Ammon's horn (tissue), 1 donor: ENCODE results near the gene EIF3M.
"Not testable (repeated sequence)": the region's sequence is repeated elsewhere in the genome, so short reads cannot be mapped to it uniquely, and the experiment has no call there.

Experiments
- DNase-seq: peaks from one replicate; pipeline ENCODE4 v3.0.0-alpha.2; 2016; ENCODE audit warnings: low spot score

Gene EIF3M

DNA sequence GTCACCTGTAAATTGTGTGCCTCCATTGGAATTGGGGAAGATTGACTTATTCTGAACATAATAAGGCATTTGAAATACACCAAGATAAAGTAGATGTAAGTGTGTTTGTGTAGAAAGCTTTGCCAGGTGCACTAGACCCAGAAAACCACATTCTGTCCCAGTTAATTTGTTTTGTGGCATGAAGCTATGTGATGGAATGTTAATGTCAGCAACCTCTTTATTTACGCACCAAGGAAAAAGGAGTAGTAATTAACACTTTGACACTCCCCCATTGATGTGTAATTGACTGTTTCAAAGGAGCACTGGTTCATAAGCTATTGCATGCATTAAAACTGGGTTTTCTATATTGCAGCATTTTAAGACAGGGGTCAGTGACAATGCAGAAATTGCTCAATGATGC lies 14.3 kb downstream of the EIF3M start:
- DNase-seq: no peak

DNA sequence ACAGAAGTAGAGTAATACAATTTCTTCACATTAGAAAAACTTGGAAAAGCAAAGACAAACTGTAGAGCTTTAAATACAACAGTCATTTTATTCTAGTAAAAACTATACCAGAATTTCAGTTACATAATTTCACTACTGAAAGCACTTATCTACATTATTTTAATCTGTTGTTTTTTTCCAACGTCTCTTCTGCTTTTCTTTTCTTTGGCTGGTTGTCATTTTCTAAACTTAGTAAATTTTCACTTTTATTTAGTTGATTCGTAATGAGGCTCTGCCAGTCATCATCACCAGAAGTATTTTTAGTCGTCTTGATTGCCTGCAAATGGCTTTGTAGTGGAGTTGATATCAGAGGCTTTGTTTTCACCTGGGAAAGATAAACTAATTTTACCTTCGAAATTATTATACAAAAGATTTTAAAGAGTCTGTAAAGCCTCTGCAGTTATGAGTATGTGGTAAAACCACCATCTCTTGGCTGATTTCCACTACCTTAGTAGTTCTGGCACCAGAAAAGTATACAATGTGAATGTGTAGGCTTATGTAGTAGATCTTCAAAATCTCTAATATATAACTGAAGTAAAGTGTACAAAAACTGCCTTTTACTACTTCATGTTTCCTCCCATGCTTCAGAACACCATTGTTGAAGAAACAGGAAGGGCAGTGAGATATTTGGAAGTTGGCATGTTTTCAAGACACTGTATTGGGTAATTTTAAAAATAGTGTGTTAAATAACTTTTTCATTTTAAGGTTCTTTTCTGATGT lies 19.2 kb downstream of the EIF3M start:
- no peak for DNase-seq

DNA sequence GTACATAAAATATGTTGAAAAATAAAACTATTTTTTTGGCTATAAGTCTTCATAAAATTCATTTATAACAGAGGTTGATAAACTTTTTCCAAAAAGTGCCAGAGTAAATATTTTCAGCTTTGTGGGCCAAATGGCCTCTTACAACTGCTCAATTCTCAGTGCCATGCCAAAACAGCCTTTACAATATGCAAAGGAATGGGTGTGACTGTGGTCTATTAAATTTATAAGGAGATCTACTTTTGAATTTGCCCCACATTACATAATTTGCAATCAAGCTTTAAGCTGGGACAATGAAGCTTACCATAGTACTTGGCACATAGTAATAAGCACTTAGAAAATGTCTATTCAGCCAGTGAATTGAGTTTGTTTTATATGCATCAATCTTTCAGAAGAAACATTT lies 22.6 kb downstream of the EIF3M start:
- no peak for DNase-seq

DNA sequence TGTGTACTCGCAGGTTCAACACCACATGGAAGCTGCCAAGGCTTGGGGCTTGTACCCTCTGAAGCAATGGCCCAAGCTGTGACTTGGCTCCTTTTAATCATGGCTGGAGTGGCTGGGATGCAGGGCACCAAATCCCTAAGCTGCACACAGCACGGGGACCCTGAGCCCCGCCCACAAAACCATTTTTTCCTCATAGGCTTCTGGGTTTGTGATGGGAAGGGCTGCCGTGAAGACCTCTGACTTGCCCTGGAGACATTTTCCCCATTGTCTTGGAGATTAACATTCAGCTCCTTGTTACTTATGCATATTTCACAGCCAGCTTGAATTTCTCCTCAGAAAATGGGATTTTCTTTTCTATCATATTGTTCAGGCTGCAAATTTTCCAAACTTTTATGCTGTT lies 25.2 kb downstream of the EIF3M start:
- DNase-seq: not testable (repeated sequence)

DNA sequence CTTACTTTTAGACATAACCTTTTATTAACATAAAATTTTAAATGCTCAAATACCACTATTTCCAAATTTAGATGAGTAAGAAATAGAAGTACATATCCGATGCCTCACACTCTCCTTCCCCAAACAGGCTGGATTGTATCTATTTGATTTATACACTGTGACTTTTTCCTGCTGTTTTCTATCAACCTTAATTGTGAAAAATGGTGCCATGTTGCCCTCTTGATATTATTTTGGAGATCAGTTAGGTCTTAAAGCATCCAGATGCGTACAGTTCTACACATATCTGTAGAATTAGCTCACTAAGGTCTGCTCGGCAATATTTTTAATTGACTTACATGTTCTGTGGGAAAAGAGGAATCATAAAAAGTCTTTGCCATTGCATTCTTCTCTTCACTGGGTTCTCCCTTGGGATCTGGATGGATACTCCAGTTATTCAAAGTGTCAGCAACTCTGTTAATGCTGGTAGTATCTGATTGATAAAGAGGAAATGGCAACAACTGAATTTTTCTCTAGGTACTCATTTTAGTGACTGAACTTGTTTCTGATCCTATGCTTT lies 27.2 kb downstream of the EIF3M start:
- DNase-seq: no peak

DNA sequence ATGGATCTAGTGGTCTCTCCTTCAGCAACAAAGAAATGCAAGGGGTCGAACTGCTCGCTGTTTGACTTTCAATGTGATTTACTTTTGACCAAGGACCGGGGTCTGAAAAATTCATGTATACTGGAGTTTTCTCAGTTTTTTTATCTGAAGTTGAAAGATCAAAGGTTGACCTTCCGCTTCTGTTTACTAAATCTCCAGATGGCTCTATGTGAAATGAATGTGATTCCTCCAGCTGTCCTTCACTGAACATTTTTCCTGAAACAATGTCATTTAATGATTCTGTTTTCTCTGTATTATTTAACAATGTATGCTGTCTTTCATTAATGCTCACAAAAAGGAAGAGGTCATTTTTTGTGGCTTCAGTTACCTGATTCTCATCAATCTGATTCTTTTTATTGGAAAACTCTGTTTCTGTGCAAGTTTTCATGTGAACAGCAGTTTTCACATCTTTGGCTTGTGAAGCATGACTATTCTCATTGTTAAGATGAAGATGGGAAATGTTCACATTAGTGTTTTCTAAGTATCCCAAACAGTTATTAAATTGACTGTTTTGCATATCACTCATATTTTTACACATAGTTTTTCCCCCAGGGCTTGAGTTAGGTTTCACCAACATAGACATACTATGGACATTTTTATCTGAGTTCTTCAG lies 30.0 kb downstream of the EIF3M start:
- DNase-seq: no peak

DNA sequence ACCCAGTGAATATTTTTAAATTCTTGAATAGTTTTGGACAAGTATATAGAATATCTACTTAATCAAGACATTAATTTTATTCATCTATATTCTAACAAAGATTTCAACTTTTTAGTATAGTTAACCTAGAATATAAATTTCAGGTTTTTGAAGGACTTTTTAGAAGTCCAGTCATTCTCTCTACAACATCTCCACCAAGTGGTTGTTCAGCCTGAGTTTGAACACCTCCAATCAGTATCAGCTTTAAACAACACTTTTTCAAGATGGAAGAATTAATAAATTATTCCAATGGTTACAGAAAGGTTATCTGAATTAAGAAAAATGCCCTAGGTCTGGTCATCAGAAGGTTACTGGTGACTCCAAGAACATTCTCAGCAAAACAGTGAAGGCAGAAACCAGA lies 31.8 kb downstream of the EIF3M start:
- DNase-seq: no peak

DNA sequence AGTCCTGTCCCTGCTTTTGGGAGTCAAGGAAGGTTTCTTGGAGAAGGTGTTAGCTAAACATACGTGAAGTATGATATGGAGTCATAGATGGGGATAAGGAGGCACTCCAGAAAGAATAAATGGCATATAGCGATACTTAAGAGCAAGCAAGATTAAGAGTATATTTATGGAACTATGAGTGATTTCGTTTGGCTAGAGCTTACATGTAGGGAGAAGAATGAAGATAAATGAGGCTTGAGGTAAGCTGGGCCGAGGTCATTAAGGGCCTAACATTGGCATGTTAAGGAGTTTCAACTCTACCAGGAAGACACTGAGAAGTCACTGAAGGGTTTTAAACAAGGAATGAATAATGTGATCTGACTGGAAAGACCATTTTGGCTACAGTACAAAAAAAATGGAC lies 33.3 kb downstream of the EIF3M start:
- no peak for DNase-seq

DNA sequence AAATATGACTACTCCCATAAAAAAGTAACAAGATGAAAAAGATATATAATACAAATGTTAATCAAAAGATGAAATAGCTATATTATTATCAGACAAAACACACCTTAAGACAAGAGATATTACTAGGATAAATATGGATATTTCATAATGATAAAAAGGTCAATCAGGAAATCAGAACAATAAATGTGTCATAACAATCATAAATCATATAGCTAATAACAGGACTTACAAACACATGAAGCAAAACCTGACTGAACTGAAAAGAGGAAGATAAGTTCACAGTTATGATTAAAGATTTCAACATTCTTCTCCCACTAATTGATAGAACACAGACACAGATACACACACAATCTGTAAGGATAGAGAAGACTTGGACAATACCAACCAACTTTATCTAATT lies 47.2 kb downstream of the EIF3M start:
- no peak for DNase-seq

DNA sequence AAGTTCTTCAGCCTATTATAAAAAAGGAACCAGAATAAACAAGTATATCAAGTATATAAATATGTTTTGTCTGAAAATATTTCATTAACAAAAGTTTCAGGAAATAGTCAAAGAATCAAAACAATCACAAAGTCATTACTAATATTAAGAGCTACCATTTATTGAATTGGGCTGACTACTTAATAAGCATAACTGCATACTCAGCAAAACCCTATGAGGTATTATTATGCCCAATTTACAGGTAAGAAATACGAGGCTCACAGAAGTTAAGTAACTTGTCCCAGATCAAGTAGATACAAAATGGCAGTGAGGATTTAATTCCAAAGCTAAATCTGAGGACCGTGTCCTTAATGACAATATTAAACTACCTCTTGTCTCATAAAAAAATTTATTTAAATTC lies 52.2 kb downstream of the EIF3M start:
- DNase-seq: no peak

DNA sequence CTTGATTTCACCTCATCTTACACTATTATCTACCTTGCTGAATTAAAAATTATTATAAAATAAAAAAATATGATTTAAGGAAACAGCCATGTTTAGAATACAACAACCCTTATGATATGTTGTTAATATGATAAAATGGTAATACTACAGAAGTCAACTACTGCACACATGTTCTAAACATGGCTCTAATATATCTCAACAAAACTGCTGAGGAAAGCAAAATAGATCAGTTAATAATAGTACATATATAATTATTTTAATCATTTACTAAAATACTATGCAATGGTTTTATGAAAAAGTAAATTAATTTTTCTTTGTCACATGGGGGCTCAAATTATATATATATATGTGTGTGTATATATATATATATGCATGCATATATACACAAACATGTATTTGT lies 57.7 kb downstream of the EIF3M start:
- no peak for DNase-seq

DNA sequence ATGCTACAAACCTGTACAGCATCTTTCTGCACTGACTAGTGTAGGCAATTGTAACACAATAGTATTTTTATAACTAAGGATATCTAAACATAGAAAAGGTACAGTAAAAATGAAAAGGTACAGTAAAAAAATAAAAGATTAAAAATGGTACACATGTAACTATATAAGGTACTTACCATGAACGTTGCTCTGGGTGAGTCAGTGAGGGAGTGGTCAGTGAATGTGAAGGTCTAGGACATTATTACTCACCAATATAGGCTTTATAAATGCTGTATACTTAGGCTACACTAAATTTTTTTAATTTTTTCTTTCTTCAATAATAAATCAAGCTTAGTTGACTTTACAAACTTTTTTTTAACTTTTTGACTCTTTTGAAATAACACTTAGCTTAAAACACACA lies 59.9 kb downstream of the EIF3M start:
- DNase-seq: no peak
